Measurements from ENCODE around the gene PTER.
A peak's percentile ranks its signal among the peaks of the same experiment; 100 is the strongest.

Gene PTER

DNA sequence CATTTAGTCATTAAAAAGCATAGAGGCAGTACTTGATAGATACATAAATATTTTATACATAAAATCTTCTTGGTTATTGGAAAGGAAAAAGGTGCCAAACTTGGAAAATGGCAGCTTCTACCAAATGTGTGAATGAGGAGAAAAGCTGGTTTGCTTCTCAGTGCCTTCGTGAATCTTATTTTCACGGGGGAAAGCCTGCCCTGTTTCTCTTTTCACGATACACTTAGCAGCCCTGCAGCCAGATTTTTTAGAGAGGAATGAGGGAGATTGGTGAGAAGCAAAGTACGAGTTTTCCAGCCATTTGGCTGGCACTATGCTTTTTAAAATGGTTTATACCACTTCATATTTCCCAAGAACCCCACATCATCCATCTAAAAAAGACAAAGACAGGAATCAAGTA, 107.8 kb downstream of the PTER start:
- no peak for DNase-seq (ENCODE audit: low spot score)

GRCh38 chr10:16545116-16545736, 108.4 kb downstream of the PTER start:
- peak; percentile 51 for DNase-seq (ENCODE audit: low spot score)

GRCh38 chr10:16547973-16548372, 111.2 kb downstream of the PTER start:
- DNase-seq (ENCODE audit: low spot score) = no peak

DNA sequence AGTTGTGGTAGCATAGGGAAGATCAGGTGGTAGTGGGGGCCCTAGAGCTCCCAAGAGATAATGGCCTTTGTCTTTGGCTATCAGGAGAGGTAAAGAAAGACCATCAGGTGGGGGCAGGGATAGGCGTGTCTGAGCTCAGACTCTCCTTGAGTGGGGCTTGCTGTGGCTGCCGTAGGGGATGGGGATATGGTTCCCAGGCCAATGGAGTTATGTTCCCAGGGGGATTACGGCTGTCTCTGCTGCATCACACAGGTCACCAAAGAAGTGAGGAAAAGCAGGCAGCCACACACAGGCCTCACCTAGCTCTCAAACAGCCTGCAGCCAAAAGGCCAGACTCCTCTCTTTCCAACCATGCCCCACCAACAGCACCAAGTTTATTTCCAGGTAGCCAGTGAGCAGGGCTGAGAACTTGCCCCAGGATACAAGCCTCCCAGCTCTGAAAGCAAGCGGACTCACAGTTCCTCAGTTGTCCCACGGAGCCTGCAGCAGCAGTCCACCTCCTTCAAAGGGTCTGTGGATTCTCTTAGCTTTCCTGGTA, 122.5 kb downstream of the PTER start:
- no peak for DNase-seq (ENCODE audit: low spot score)

DNA sequence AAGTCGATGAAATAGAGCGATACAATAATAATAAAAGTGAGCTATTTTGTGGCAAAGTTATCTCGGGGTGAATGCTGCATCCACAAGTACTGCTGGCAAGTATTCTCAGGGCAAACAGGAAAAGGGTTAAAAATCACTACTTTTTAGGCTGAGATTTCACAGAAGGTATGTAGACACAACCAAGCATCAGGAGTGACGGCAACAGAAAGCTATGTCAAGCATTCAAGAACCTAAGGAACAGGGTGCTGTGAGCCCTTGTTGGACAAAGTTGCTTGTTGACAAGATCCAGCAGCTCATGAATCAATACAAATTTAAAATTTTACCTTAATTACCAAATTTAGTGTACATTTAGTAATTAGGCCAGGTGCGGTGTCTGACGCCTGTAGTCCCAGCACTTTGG, 126.1 kb downstream of the PTER start:
- no peak for DNase-seq (ENCODE audit: low spot score)

Measured in AG08395 (cell line).